Left cardiac atrium (tissue), 4 donors: Measurements from ENCODE around the gene BCL2L2. TPM values are rescaled to one million over a fixed set of nuclear protein-coding genes. Genes with fewer than 3 reads are reported as not detected.

Experiments used
- ATAC-seq, 2 donors: fragments of 200-7000 bp; cut with Tn5 transposase; one replicate each; pipeline ENCODE4 v1.9.1; 2020; ENCODE audit warnings: mild to moderate bottlenecking in 2 of 2, moderate library complexity in 2 of 2
- DNase-seq: peaks from one replicate; pipeline ENCODE4 v3.0.0-alpha.2; 2020
- intact Hi-C, 2 donors: fragments of 100-400 bp; cut with DNase I; formaldehyde crosslinking; loops; one replicate each; pipeline versions ENCODE4 v1.14.1 to v1.15.1; 2022 to 2023
- total RNA-seq, 2 donors: library from RNA; stranded (reverse); fragmentation: NEBNext Ultra II Directional; extraction: Animal tissue kit (Norgen Biotek cat#: 25700); gene quantifications; one replicate each; pipeline ENCODE4 v1.2.1, GENCODE V29; 2021
- donor health status: DM: no; HTN: yes; CAD: no.
- donor health status: DM: no; HTN: yes; CAD: no; lungs with severe emphysema.
- donor health status: DM: yes; HTN: yes; CAD: no.
- donor health status: Dilated cardiomyopathy.

The BCL2L2 gene
- total RNA-seq, 2 donors from 2014 or later: 46.7 to 47.7 TPM

GRCh38 chr14:23348297-23348655 lies 41.6 kb downstream of the BCL2L2 start:
- ATAC-seq (no peak), DNase-seq (no peak)
- intact Hi-C loops: no loop called here

DNA sequence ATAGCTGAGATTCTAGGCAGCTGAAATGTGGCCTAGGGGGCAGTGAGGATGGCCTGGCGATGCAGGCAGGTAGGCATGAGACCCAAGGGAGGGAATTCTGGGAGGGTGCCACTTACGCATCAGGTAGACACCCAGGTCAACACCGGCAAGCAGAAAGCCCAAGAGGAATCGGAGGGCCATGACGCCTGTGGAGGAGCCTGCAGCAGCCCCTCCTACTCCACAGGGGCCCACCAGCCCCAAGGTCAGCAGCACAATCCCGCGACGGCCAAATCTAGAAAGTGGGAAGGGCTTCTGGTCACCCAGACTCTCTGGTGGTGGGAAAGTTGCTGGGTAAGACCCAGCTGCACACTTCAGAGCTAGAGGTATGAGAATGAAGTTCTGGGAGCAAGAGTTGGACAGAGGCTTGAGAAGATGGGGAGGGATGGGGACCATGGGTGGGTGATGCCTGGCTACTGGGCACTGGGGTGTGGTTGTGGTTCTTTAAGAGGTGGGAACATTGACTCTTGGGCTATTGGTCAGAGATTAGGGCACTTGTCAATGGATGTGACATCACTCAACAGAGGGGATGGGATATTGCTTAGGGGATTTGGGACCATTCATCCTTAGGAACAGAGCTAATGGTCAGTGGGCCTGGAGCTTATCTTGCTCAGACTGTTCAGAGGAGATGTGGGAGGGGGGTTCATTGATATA lies 42.7 kb downstream of the BCL2L2 start:
- intact Hi-C loops: no loop called here
- ATAC-seq (no peak), DNase-seq (no peak)

DNA sequence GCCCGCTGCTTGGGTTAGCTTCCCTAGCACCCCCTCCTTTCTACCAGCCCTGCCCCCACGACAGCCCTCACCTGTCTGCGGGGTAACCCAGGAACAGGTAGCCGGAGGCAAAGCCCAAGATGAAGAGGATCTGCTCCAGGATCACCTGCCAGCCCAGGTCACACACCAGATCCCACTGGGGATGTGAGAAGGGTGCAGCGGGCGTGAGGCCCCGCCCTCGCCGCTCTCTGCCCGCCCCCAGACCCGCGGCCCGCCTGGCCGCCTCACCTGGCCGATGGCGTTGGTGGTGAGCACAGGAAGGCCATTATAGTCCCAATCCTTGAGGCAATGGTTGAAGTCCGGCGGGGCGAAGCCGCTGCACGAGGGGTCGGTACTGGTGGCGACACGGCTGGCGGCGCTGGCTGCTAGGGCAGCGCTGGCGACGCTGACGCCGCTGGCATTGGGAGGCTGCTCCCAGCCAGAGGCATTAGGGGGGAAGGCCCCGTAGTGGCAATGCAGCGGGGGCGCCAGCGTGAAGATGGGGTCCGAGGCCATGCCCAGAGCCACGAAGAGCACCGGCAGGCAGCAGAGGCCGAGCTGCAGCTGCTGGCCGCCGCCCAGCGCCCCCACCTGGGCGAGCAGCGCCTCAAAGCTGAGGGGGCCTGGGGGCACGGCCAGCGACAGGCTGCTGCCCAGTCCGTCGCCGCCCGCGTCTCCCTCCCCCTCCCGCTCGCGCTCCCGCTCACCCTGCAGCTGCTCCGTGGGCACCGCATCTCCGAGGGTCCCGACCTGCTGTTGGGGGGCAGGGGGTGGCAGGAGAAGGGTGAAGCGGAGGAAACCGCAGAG lies 45.3 kb downstream of the BCL2L2 start:
- intact Hi-C loops: no loop called here
- ATAC-seq: peak; percentile 39 to 51
- DNase-seq: no peak

- peak; percentile 88 for DNase-seq
- peak; percentile 94 to 95 for ATAC-seq
- intact Hi-C loops: no loop called here
Measured at GRCh38 chr14:23352506-23353432, 46.1 kb downstream of the BCL2L2 start, which contains the start of gene SLC22A17. Gene SLC22A17, minus strand, starts transcription at chr14:23352887.

DNA sequence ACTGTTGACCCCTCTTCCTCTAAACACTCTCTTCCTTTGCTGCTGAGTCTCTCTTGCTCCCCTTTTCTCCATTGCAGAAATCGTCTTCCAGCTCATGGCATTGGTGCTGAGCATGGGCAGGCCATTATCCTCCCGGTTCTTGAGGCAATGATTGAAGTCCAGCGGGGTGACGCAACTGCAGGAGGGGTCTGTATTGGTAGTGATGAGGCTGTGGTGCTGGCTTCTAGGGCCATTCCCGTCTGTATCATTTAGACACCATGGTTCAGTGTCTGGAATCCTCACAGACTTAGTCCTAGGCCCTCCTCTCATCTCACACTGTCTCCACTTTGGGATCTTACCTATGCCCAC lies 46.8 kb downstream of the BCL2L2 start:
- no peak for DNase-seq
- no peak for ATAC-seq
- intact Hi-C loops: no loop called here

- ATAC-seq: no peak
- intact Hi-C loops: no loop called here
- no peak for DNase-seq
Measured at GRCh38 chr14:23354990-23355389, 48.4 kb downstream of the BCL2L2 start.

DNA sequence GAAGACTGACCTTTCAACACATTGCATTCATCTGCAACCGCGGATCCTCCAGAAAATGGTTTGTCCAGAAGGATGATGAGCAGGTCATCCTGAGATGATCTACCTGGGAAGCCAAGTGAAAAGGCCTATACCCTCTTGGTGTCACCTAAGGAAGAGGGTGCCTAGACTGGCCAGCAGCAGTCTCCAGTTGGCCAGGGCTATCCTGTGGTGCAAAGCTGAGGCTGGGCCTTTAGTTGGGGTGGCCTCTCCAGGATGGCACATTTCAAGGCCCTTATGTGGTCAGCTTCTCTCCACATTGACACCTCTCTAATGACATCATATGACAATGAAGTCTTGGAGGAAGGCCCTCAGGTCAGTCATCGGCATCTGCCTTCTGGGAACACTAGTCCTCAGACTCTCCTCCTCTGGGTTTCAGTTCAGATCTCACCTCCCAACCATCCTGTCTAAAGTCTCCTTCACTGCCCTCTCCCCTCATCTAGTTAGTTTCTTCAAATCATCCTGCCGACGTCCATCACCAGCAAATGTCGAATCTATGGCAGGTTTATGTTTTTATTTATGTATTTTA lies 49.3 kb downstream of the BCL2L2 start:
- ATAC-seq: no peak
- intact Hi-C loops: no loop called here

DNA sequence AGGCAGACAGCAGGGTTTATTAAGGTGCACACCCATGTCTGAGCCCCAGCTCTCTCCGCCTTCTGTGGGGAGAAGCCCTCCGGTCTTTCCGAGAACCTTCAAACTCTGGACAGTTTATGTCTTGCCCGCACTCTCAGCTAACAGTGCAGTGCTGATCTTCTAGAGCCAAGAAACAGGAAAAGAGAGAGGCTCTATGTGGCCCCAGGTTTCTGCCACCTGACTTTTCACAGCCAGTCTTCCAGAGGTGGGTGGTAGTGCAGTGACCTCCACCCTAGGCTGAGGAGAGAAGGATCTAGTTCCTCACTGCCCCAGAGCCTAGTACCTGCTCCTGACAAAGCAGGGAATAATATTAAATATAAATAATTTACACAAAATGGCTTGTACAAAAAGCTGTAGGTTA lies 50.0 kb downstream of the BCL2L2 start:
- no peak for ATAC-seq
- intact Hi-C loops: no loop called here
- no peak for DNase-seq

More for the DNA sequence above, 49.3 kb downstream of the BCL2L2 start:
- DNase-seq: no peak

- no peak for ATAC-seq
- intact Hi-C loops: no loop called here
- DNase-seq: no peak
Measured at GRCh38 chr14:23357261-23357660, 50.6 kb downstream of the BCL2L2 start.

GRCh38 chr14:23358042-23358441 lies 51.4 kb downstream of the BCL2L2 start:
- intact Hi-C loops: no loop called here
- no peak for DNase-seq
- ATAC-seq: no peak

DNA sequence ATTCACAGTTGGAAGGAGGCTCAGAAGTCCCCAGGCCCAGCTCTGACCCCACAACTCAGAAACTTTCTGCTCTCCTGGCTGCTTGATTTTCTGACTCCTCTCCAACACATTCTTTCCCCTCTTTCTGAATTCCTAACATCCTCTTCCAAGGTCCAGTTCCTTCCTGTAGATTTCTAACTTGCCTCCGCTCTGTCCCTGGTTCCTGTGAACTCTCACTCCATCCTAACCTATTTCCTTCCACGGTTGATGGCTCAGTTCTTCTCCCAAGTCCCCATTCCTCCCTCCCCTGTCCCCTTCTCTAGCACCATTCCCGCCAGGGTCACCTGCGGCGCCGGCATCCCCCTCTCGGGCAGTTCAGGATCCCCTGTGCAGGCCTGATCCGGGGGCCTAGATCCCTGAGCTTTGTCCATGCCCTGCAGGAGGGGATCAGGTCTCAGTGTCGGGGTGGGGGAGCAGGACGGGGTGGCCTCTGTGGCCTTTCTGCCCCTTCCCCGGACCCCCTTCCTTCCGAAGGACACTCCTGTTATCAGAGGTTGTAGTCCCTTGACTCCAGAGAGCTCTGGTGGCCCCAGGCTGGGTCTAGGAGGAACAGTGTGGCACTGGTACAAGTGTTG lies 52.0 kb downstream of the BCL2L2 start:
- no peak for ATAC-seq
- no peak for DNase-seq
- intact Hi-C loops: no loop called here

DNA sequence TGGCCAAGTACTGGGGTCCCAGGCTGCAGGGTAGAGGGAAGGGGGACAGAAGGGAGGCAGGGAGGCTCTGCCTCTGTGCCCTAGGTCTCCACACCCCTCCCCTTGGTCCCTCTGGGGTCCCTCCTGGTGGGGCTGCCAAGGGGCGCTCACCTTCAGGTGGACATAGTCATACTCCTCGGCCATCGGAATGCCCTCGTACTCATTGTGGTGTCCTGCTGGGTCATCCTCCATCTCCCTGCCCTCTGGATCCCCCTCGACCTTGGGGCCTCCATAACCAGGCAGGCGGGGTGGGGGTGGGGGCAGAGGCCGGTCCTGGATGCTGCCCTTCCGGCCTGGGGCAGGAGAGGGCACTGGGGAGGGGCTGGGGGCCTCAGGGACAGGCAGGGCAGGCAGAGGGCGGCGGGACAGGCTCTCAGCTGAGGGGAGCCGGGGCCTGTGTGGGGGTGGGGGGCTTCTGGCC lies 52.6 kb downstream of the BCL2L2 start:
- DNase-seq (no peak), ATAC-seq (no peak)
- intact Hi-C loops: no loop called here

DNA sequence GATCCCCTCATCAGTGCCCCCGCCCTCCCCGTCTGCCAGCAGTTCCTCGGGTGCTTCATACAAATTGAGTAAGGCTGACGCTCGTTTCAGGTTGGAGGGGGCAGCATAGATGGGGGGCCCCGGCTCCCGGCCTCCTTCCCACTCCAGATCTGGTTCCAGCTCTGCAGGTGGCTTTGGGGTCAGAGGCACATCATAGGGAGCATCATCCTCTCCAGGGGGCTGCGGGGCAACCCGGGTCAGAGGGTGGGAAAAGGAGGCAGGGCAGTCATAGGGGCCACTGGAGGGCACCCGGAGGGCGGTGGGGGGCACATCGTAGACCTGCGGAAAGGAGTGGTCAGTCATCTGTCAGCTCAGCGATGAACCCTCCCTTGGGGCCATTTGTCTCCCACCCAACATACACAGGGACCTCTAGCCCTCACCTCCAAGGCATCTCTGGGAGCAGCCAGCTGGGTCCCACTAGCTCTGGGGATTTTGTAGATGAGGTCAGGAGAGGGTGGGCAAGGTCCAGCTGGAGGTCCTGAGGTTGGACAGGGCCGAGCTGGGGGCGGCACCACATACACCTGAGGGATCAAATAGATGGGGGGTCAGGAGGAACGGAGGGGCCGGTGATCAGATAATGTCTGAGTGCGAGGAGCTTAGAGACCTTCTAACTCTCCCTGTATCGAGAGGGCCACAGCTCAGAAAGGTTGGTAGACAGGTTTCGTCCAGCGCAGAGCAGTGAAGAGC lies 53.3 kb downstream of the BCL2L2 start:
- intact Hi-C loops: loop anchor here in 1 of 2 donors (5.0 kb wide), 1 partner anchor 33 kb away; no protein-coding TSS in a partner anchor
- DNase-seq: no peak

DNA sequence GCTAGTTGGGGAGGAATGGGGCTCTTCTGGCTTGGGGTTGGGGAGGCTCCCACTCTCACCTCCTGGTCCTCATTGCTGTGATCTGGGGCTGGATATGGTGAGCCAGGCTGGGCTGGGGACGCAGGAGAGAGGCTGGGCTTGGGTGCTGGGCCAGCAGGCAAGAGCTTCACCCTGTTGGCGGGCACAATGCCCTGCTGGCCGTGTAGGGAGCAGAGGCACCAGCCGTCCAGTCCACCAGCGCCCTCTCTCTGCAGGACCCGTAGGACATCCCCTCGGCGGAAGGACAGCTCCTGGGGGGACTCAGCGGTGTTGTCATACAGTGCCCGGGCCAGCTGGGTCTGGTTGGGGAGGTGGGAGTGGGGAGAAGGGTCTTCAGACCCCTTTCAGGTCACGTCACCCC lies 53.9 kb downstream of the BCL2L2 start:
- intact Hi-C loops: loop anchor here in 1 of 2 donors (5.0 kb wide), 1 partner anchor 33 kb away; no protein-coding TSS in a partner anchor
- ATAC-seq: no peak
- no peak for DNase-seq

More for the DNA sequence above, 53.3 kb downstream of the BCL2L2 start:
- ATAC-seq: no peak

DNA sequence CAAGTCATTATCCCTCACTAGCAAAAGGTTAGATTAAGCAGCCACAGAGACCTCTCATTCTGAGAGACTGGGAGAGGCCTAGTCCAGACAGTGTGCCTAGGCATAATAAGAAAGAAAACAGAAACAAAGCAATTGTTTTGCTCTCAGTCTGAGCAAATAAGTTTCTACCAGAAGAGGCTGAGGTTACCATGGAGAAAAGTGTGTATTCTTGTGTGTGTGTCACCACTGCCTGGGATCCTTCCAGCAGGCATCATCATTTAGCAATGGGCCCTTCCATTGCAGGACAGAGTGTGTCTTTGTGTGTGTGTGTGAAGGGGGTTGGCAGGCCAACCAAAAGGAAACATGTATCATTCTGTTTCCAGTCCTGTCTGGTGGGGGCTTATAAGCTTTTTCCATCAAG lies 54.7 kb downstream of the BCL2L2 start:
- DNase-seq: no peak
- intact Hi-C loops: loop anchor here in 1 of 2 donors (5.0 kb wide), 1 partner anchor 34 kb away; no protein-coding TSS in a partner anchor

More for the DNA sequence above, 54.7 kb downstream of the BCL2L2 start:
- no peak for ATAC-seq
